Activated naive CD8-positive, alpha-beta T cell treated with anti-CD3 and anti-CD28 coated beads, Interleukin-2, amount 10 ng/mL, durations not matched to agents 7 days and 5 days (primary cell): ENCODE data around the gene NDST1. TPM values are rescaled to one million over a fixed set of nuclear protein-coding genes. Genes with fewer than 3 reads are reported as not detected.
A peak's percentile ranks its signal among the peaks of the same experiment; 100 is the strongest.
"Not testable (repeated sequence)": the region's sequence is repeated elsewhere in the genome, so short reads cannot be mapped to it uniquely, and the experiment has no call there.

Experiments
- ATAC-seq: fragments of 150-1000 bp; cut with Tn5 transposase; one replicate; pipeline ENCODE4 v1.10.0; 2021; ENCODE audit warnings: low read depth, moderate library complexity
- POLR2A ChIA-PET: fragments of 350-600 bp; sonication (Branson Sonifier 250); formaldehyde crosslinking; loops from one replicate; lab custom pipeline; 2021; ENCODE audit warnings: antibody characterized with exemption; lab: Charles Lee
- DNase-seq: peaks from one replicate; pipeline ENCODE4 v3.0.0; 2021
- H3K27ac Mint-ChIP-seq: one replicate; pipeline ENCODE4 v1.8.0; 2022; ENCODE audit warnings: mild to moderate bottlenecking, mixed read lengths
- H3K27me3 Mint-ChIP-seq: one replicate; pipeline ENCODE4 v1.8.0; 2022; ENCODE audit warnings: mild to moderate bottlenecking, moderate library complexity, mixed read lengths
- H3K36me3 Mint-ChIP-seq: one replicate; pipeline ENCODE4 v1.8.0; 2021; ENCODE audit warnings: mild to moderate bottlenecking, mixed read lengths
- H3K4me1 Mint-ChIP-seq: one replicate; pipeline ENCODE4 v1.8.0; 2021; ENCODE audit warnings: mixed read lengths
- H3K4me3 Mint-ChIP-seq: one replicate; pipeline ENCODE4 v1.8.0; 2022; ENCODE audit warnings: mild to moderate bottlenecking, moderate library complexity, mixed read lengths
- H3K9me3 Mint-ChIP-seq: one replicate; pipeline ENCODE4 v1.8.0; 2021; ENCODE audit warnings: mixed read lengths
- total RNA-seq, 2 experiments: library from RNA; stranded (reverse); gene quantifications; one replicate each; pipeline ENCODE4 v1.2.3, GENCODE V29; 2021

Gene NDST1
- total RNA-seq = 1 to 10 TPM; 1.0 to 1.9 TPM

DNA sequence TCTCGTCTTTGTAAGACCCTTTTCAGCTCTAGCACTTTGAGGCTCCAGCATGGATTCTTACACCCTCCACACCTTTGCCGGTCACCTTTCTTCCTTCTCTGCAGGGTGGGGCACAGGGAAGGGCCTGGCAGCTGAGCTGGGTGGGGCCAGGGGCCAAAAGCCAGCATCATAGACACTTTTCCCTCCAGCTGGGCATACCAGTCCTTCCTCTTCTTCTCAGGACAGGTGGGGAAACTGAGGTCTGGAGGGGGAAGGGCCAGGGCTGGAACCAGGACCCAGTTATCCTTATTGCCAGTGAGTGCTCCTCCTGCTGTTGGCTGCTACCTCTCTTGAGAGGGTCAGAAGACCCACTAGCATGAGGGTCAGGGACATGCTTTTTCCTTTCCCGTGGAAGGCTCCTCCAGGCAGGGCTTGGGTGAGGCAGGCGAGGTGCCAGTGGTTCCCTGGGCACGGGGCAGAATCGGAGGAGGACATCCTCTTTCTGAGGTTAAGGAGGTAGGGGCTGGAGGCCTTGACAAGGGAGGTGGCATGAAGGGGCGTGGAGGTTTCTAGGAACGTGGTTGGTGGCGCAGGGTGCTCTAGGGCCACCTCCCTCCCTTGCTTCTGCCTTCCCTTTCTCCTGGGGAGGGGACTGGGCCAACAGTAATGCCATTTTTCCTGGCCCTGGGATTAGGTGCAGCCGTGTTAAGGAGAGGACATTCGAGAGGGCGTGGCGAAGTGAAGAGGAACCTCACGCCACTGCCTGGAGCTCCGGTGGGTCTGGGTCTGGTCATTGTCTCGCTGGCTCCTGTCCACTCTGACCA is at the start of gene NDST1:
NDST1 (plus strand) TSS at position 658 of the 803 bp plus-strand sequence. CDS start 13,124 bp downstream, outside the sequence.
- no peak for DNase-seq
- Mint-ChIP-seq H3K27ac (no peak within 1 kb of the TSS), H3K36me3 (no peaks in the 10 kb centered on the region), H3K4me1 (no peaks in the 10 kb centered on the region), H3K9me3 (no peaks in the 10 kb centered on the region), H3K4me3 (no peak within 1 kb of the TSS), H3K27me3 (peaks cover 5% of the 10 kb centered on the region)
- ATAC-seq = no peak
- POLR2A ChIA-PET = no interaction called here

DNA sequence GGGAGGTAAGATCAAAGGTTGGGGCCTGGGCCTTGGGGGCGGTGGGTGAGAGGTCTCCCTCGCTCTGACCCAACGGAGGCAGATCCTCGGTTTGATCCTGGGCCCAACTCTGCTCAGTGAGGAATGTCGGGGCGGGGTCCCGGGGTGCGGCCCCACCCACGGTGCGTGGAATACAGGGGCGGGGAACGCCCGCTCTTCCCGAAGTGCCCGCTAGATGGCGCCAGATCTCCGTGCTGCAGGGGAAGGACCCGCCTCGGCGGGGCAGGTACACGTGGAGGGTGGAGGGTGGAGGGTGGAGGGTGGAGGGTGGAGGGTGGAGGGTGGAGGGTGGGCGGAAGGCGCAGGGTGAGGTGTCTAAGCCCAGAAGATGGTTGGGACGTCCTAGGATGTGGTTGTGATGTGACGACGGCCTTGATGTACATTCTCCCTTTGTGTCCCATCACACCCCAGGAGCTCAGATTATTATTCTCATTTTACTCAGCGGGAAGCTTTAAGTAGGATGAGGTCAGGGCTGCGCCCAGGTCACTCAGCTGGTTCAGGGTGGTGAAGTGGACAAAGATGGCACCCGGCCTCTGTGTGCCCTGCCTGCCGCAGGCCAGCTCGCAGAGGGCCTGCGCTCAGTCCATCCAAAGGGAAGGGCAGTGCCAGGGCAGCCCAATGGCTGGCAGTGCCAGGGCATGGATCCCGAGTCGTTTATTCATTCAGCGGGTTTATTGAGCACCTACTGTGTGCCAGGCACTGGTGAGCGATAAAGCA is 49.0 kb upstream of the NDST1 start:
- H3K36me3 Mint-ChIP-seq = no peaks in the 10 kb centered on the region
- ATAC-seq = peak; percentile 78
- H3K4me1 Mint-ChIP-seq = peaks cover 37% of the 10 kb centered on the region
- no peaks in the 10 kb centered on the region for H3K9me3 Mint-ChIP-seq
- H3K27me3 Mint-ChIP-seq = peaks cover 2% of the 10 kb centered on the region
- H3K4me3 Mint-ChIP-seq = peak overlapping the region; percentile 43
- peak; percentile 91 for DNase-seq
- POLR2A ChIA-PET = interaction anchor here (1.0 to 3.5 kb wide), 4 partner anchors 9 to 388 kb away, joined by 3 to 14 read pairs (median 8); partner anchors contain the start of genes IRGM, RBM22 and RPS14
- H3K27ac Mint-ChIP-seq = peak overlapping the region; percentile 86

DNA sequence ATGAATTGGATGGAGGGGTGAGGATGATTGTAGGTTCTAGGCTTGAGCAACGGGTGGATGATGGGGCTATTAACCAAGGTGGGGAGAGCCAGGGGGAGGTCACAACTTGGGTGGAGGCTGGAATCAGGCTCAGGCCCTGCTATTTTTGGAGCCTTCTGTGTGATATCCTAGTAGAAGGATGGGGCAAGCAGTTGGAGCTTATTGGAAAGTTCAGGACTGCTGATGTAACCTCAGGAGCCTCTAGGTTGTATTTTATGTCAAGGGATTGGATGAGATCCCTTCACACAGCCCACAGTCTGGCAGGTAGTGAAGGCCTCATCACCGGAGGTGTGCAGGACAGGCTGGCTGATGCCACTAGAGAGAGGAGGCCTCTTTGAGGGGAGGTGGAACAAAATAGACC is 47.1 kb upstream of the NDST1 start:
- H3K9me3 Mint-ChIP-seq = no peaks in the 10 kb centered on the region
- H3K27me3 Mint-ChIP-seq = peaks cover 2% of the 10 kb centered on the region
- no peaks in the 10 kb centered on the region for H3K36me3 Mint-ChIP-seq
- POLR2A ChIA-PET = interaction anchor here (0.6 to 1.0 kb wide), 3 partner anchors 10 to 102 kb away, joined by 3 read pairs; no protein-coding TSS in a partner anchor
- H3K4me3 Mint-ChIP-seq = no peak overlapping the region
- no peak for ATAC-seq
- no peak for DNase-seq
- H3K4me1 Mint-ChIP-seq = peaks cover 37% of the 10 kb centered on the region
- H3K27ac Mint-ChIP-seq = peak overlapping the region; percentile 82

DNA sequence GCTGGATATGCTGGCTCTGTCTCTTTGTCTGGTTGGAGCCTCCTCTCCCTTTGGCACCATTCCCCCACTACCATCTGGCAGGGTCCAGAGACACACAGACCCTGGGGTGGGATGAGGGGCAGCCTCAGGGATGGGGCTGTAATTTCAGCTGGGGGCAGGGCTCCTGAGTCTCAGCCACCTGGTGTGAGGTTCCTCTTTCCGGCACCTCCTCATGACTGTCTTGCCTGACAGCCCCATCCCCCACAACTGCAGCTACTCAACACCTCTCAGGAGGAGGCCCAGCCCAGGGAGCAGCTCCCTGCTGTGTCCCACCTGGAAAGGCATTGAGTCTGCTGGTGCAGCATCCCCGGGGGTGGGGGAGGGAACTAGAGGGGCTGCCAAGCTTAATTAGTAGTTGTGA is 46.7 kb upstream of the NDST1 start:
- DNase-seq (peak; percentile 51), ATAC-seq (peak; percentile 50)
- no peaks in the 10 kb centered on the region for H3K36me3 Mint-ChIP-seq
- peak overlapping the region; percentile 82 for H3K27ac Mint-ChIP-seq
- H3K27me3 Mint-ChIP-seq = peaks cover 2% of the 10 kb centered on the region
- POLR2A ChIA-PET = interaction anchor here (0.9 to 1.0 kb wide), 2 partner anchors 11 to 12 kb away, joined by 3 read pairs; no protein-coding TSS in a partner anchor
- peaks cover 37% of the 10 kb centered on the region for H3K4me1 Mint-ChIP-seq
- no peak overlapping the region for H3K4me3 Mint-ChIP-seq
- no peaks in the 10 kb centered on the region for H3K9me3 Mint-ChIP-seq

DNA sequence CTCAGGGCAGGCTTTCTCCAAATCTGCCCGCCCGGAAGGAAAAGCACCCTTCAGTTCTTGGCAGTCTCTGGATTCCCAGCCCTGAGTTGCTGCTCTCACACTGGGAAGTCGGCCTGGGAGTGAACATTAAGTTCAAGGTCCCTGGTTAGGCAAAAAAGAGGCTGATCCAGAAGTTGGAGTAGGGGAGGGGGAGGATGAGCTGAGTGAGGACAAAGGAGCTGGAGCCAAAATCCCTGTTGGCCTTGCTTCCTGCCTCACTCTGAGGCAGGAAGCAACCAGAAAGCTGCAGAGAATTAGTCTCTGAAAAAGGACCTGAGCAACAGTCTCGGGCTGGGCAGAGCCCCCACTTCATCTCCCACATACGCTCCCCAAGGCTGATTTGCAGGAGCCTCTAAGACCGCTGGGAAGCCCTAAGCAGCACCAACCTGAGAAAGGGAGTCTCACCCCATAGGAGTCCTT is 43.3 kb upstream of the NDST1 start:
- POLR2A ChIA-PET = no interaction called here
- ATAC-seq = no peak
- H3K36me3 Mint-ChIP-seq = no peaks in the 10 kb centered on the region
- peaks cover 2% of the 10 kb centered on the region for H3K27me3 Mint-ChIP-seq
- no peak overlapping the region for H3K27ac Mint-ChIP-seq
- H3K4me1 Mint-ChIP-seq = peaks cover 15% of the 10 kb centered on the region
- no peaks in the 10 kb centered on the region for H3K9me3 Mint-ChIP-seq
- DNase-seq = no peak
- no peak overlapping the region for H3K4me3 Mint-ChIP-seq

DNA sequence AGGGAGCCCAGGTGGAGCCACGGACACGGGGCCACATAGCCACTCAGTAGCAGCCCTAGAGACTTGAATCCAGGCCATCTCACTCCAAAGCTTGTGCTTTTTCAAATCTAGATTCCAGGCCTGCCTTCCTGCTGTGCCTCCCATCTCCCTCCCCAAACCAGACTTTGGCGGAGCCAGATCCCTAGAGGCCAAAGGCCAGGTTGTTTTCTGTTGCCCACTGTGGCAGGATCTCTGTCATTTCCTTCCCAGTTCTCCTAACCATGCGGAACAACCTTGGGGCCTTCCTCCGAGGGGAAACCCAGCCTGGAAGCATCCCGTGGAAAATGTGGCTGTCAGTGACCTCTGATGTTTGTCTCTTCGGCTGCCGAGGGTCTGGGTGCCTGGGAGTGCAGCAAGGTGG is 42.0 kb upstream of the NDST1 start:
- no peak for DNase-seq
- Mint-ChIP-seq H3K4me1 (peaks cover 6% of the 10 kb centered on the region), H3K27me3 (peaks cover 2% of the 10 kb centered on the region), H3K27ac (no peak overlapping the region), H3K4me3 (no peak overlapping the region), H3K9me3 (no peaks in the 10 kb centered on the region), H3K36me3 (no peaks in the 10 kb centered on the region)
- POLR2A ChIA-PET = no interaction called here
- no peak for ATAC-seq

DNA sequence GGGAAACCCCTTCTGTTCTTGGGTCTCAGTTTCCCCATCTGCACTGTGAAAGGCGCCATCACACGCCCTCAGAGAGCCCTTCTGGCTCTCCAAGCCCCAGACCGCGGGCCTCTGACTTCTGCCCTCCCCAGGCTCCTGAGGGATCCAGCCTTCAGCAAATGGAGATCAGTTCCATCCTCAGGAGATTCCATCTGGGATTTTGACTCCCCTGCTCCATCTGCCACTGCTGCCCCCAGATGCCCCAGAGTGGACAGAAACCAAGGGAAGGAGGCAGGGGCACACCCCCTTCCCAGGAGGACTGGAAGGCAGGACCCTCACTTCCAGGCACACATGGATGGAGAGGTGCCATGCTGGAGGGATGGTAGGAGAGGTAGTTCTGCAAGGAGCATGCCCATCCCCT is 39.7 kb upstream of the NDST1 start:
- DNase-seq (no peak), ATAC-seq (no peak)
- no peaks in the 10 kb centered on the region for H3K4me1 Mint-ChIP-seq
- no peak overlapping the region for H3K4me3 Mint-ChIP-seq
- H3K27me3 Mint-ChIP-seq = no peaks in the 10 kb centered on the region
- H3K27ac Mint-ChIP-seq = no peak overlapping the region
- no peaks in the 10 kb centered on the region for H3K9me3 Mint-ChIP-seq
- no peaks in the 10 kb centered on the region for H3K36me3 Mint-ChIP-seq
- POLR2A ChIA-PET = no interaction called here

DNA sequence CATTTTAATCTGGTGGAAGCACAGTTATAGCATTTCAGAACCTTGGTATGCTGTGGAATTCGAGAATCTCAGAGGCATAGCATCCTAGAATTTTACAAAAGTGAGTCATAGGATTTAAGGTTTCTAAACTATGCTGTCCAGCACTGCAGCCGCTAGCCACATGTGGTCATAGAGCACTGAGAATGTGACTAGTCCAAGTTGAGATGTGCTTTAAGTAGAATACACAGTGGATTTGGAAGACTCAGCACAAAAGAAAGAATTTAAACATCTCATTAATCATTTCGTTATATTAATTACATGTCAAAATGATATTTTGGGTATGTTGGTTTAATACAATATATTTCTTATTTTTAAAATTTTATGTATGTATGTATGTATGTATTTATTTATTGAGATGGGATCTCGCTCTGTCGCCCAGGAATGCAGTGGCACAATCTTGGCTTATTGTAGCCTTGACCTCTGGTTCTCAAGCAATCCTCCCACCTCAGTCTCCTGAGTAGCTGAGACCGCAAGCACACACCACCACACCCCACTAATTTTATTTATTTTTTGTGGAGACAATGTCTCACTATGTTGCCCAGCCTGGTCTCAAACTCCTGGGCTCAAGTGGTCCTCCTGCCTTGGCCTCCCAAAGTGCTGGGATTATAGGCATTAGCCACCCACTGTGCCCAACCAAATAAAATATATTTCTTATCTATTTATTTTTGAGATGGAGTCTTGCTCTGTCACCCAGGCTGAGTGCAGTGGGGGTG is 38.0 kb upstream of the NDST1 start:
- Mint-ChIP-seq H3K4me1 (no peaks in the 10 kb centered on the region), H3K4me3 (no peak overlapping the region), H3K27me3 (no peaks in the 10 kb centered on the region), H3K9me3 (no peaks in the 10 kb centered on the region), H3K36me3 (no peaks in the 10 kb centered on the region), H3K27ac (no peak overlapping the region)
- POLR2A ChIA-PET = no interaction called here
- ATAC-seq = no peak
- no peak for DNase-seq

DNA sequence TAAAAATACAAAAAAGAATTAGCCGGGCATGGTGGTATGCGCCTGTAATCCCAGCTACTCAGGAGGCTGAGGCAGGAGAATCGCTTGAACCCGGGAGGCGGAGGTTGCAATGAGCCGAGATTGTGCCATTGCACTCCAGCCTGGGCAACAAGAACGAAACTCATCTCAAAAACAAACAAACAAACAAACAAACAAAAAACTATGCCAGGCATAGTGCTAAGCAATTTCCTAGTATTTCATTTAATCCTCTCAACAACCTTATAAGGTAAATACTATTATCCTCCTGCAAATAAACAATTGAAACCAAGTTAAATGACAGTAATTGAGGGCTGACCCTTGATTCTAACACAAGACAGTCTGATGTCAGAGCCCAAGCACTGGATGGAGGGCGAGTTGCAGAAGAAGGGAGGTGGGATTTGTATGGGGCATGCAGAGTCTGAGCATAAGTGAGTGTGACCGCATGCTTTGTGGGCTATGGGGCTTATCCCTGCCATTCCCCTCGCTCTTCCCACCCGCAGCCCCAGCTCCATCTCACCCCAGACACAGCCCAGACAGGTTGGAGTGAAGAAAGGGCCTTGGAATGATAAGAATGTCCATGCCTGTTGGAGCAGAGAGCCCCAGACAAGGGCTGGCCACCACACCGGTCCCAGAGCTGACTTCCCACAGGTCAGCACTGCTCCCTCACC is 34.1 kb upstream of the NDST1 start:
- H3K36me3 Mint-ChIP-seq = no peaks in the 10 kb centered on the region
- ATAC-seq (no peak), DNase-seq (no peak)
- no peak overlapping the region for H3K4me3 Mint-ChIP-seq
- H3K4me1 Mint-ChIP-seq = peaks cover 7% of the 10 kb centered on the region
- no peak overlapping the region for H3K27ac Mint-ChIP-seq
- POLR2A ChIA-PET = no interaction called here
- peaks cover 5% of the 10 kb centered on the region for H3K27me3 Mint-ChIP-seq
- H3K9me3 Mint-ChIP-seq = no peaks in the 10 kb centered on the region

DNA sequence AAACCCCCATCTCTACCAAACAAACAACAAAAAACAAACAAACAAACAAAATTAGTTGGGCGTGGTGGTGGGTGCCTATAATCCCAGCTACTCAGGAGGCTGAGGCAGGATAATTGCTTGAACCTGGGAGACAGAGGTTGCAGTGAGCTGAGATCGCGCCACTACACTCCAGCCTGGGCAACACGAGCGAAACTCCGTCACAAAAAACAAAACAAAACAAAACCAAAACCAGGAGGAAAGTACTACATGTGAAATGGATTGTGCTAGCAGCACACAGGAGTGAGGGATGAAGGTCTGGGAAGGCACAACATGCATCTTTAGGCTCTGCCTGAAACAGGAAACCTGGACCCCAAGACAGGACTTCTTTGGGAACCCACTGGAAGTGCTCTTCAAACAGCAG is 31.4 kb upstream of the NDST1 start:
- H3K27me3 Mint-ChIP-seq, H3K27ac Mint-ChIP-seq, DNase-seq, H3K4me3 Mint-ChIP-seq, H3K9me3 Mint-ChIP-seq, POLR2A ChIA-PET, H3K4me1 Mint-ChIP-seq, H3K36me3 Mint-ChIP-seq, ATAC-seq: not testable (repeated sequence)

DNA sequence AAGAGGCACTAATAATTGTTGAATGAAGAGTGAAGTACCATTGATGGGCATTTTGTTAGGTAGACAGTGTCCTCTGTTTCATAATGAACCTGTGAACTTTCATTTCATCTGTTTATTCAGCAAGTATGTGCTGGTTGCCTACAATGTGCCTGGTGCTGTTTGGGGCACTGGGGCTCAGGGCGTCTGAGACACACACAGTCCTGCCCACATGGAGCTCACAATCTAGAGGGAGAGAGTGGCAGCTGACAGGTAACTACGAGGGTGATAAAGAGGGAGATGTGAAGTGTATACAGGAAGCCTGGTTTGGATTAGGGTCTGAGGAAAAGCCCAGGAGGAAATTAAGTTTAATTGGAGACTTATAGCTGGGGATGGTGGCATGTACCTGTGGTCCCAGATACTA is 28.5 kb upstream of the NDST1 start:
- no peak overlapping the region for H3K27ac Mint-ChIP-seq
- POLR2A ChIA-PET = no interaction called here
- no peak overlapping the region for H3K4me3 Mint-ChIP-seq
- peaks cover 10% of the 10 kb centered on the region for H3K27me3 Mint-ChIP-seq
- no peaks in the 10 kb centered on the region for H3K36me3 Mint-ChIP-seq
- ATAC-seq (no peak), DNase-seq (no peak)
- no peaks in the 10 kb centered on the region for H3K9me3 Mint-ChIP-seq
- peaks cover 7% of the 10 kb centered on the region for H3K4me1 Mint-ChIP-seq

DNA sequence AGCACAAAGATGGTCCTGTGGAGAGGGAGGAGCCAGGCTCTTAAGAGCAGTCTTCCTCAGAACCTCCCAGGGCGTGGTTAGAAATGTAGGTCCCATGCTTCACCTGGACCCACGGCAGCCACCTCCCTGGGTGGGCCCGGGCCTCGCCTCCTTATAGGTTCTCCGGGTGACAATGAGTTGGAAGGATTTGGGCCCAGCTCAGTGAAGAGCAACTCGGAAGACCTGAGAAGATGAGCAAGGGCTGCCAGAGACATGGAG is 26.3 kb upstream of the NDST1 start:
- Mint-ChIP-seq H3K36me3 (no peaks in the 10 kb centered on the region), H3K4me3 (no peak overlapping the region), H3K4me1 (peaks cover 5% of the 10 kb centered on the region), H3K27ac (no peak overlapping the region), H3K27me3 (peaks cover 18% of the 10 kb centered on the region), H3K9me3 (no peaks in the 10 kb centered on the region)
- ATAC-seq = no peak
- DNase-seq = no peak
- POLR2A ChIA-PET = interaction anchor here (0.7 kb wide), 1 partner anchor 11 kb away, joined by 3 read pairs; no protein-coding TSS in a partner anchor

DNA sequence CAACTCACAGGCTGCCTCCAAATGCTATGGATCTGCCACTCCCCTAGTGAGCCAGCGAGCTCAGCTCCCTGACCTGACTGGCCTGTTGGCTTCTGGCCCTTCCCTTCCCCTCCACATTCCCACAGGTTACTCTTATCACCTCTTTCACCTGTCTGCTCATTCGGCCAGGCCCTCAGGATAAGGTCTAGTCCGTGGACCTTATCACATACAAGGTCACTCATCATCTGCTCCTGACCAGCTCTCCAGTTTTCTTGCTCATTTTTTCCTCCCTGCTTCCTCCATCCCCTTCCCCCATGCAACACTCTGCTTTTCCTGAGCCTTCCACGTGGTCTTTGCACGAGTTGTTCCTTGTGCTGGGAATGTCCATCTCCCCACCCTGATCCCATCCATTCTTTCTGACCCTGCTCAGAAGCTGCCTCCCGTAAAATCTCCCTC is 25.9 kb upstream of the NDST1 start:
- H3K27ac Mint-ChIP-seq = no peak overlapping the region
- no peak for ATAC-seq
- no peaks in the 10 kb centered on the region for H3K9me3 Mint-ChIP-seq
- H3K4me1 Mint-ChIP-seq = peaks cover 3% of the 10 kb centered on the region
- no peak for DNase-seq
- H3K27me3 Mint-ChIP-seq = peaks cover 15% of the 10 kb centered on the region
- no peaks in the 10 kb centered on the region for H3K36me3 Mint-ChIP-seq
- POLR2A ChIA-PET = interaction anchor here (0.7 kb wide), 1 partner anchor 11 kb away, joined by 3 read pairs; no protein-coding TSS in a partner anchor
- H3K4me3 Mint-ChIP-seq = no peak overlapping the region
